Neural cell (in vitro differentiated cells): ENCODE data around the gene USP38. TPM values are rescaled to one million over a fixed set of nuclear protein-coding genes. Genes with fewer than 3 reads are reported as not detected.

Experiments used
- H2AFZ ChIP-seq: fragments of 200-600, 300-800 bp; sonication (generic), shearing (Covaris generic); 2 replicates; pipeline ENCODE4 v1.6.0; 2014; ENCODE audit warnings: low read depth, mild to moderate bottlenecking, antibody characterized with exemption, low read length, moderate library complexity
- H3F3A ChIP-seq: fragments of 200-600 bp; shearing (Covaris generic); 2 replicates; pipeline ENCODE4 v1.6.1; 2016; ENCODE audit warnings: mild to moderate bottlenecking, moderate library complexity, mixed read lengths, antibody characterized with exemption, low read length; ENCODE audit not compliant: insufficient read depth, poor library complexity, severe bottlenecking
- H3K27ac ChIP-seq: fragments of 200-600, 300-800 bp; sonication (generic), shearing (Covaris generic); 2 replicates; pipeline ENCODE4 v1.5.1; 2014; ENCODE audit warnings: mild to moderate bottlenecking, low read length, moderate library complexity
- H3K27me3 ChIP-seq: fragments of 300-800, 200-600 bp; sonication (generic), shearing (Covaris generic); 2 replicates; pipeline ENCODE4 v1.6.0; 2014; ENCODE audit warnings: mild to moderate bottlenecking, low read depth, low read length, moderate library complexity; ENCODE audit not compliant: insufficient read depth
- H3K36me3 ChIP-seq: fragments of 300-800, 200-600 bp; sonication (generic), shearing (Covaris generic); 2 replicates; pipeline ENCODE4 v1.5.1; 2014; ENCODE audit warnings: mild to moderate bottlenecking, antibody characterized with exemption, low read length, moderate library complexity; ENCODE audit not compliant: insufficient read depth
- H3K4me2 ChIP-seq: fragments of 300-800, 200-600 bp; sonication (generic), shearing (Covaris generic); 2 replicates; pipeline ENCODE4 v1.6.0; 2014; ENCODE audit warnings: mild to moderate bottlenecking, low read length
- H3K4me3 ChIP-seq: fragments of 300-800, 200-600 bp; sonication (generic), shearing (Covaris generic); 2 replicates; pipeline ENCODE4 v1.5.1; 2014; ENCODE audit warnings: mild to moderate bottlenecking, low read length, moderate library complexity
- H3K79me2 ChIP-seq: fragments of 200-600 bp; shearing (Covaris generic); replicated peaks from 2 replicates; pipeline ENCODE4 v1.6.0; 2014; ENCODE audit warnings: mild to moderate bottlenecking, low read length, moderate library complexity; ENCODE audit not compliant: insufficient read depth
- H3K9ac ChIP-seq: fragments of 300-800, 200-600 bp; sonication (generic), shearing (Covaris generic); 2 replicates; pipeline ENCODE4 v1.6.1; 2016; ENCODE audit warnings: mild to moderate bottlenecking, low read length, mixed read lengths
- H3K9me2 ChIP-seq: fragments of 200-600 bp; shearing (Covaris generic); 2 replicates; pipeline ENCODE4 v1.6.1; 2016; ENCODE audit warnings: mild to moderate bottlenecking, low read length, mixed read lengths; ENCODE audit not compliant: insufficient read depth
- H3K9me3 ChIP-seq: fragments of 200-600, 300-800 bp; sonication (generic), shearing (Covaris generic); 2 replicates; pipeline ENCODE4 v1.6.1; 2016; ENCODE audit warnings: mild to moderate bottlenecking, mixed run types, low read length, moderate library complexity, mixed read lengths
- H4K20me1 ChIP-seq: fragments of 200-600 bp; shearing (Covaris generic); 2 replicates; pipeline ENCODE4 v1.6.1; 2016; ENCODE audit warnings: mild to moderate bottlenecking, mixed run types; ENCODE audit not compliant: insufficient read depth
- EP300 ChIP-seq: fragments of 450-650 bp; conservative IDR thresholded peaks from 2 replicates; pipeline ENCODE4 v1.6.1; 2014; ENCODE audit warnings: antibody characterized with exemption, mild to moderate bottlenecking, moderate library complexity; ENCODE audit not compliant: poor library complexity, severe bottlenecking
- EZH2 ChIP-seq: fragments of 200-600, 300-800 bp; shearing (Covaris generic), sonication (generic); IDR thresholded peaks from 2 replicates; pipeline ENCODE4 v1.6.1; 2014; ENCODE audit warnings: antibody characterized with exemption, low read length, borderline replicate concordance, mild to moderate bottlenecking; ENCODE audit not compliant: insufficient read depth, poor library complexity, severe bottlenecking
- MXI1 ChIP-seq: fragments of 450-650 bp; conservative IDR thresholded peaks from 2 replicates; pipeline ENCODE4 v1.6.1; 2014; ENCODE audit warnings: antibody characterized with exemption, mild to moderate bottlenecking; ENCODE audit not compliant: poor library complexity, severe bottlenecking
- POLR2AphosphoS5 ChIP-seq: IDR thresholded peaks from 2 replicates; pipeline ENCODE4 v1.6.1; 2012
- RAD21 ChIP-seq: fragments of 450-650 bp; conservative IDR thresholded peaks from 2 replicates; pipeline ENCODE4 v1.6.1; 2014; ENCODE audit warnings: antibody characterized with exemption, mild to moderate bottlenecking, moderate library complexity
- REST ChIP-seq: IDR thresholded peaks from 2 replicates; pipeline ENCODE4 v1.6.1; 2012; ENCODE audit warnings: borderline replicate concordance
- SMC3 ChIP-seq: fragments of 450-650 bp; conservative IDR thresholded peaks from 2 replicates; pipeline ENCODE4 v1.6.1; 2014; ENCODE audit warnings: antibody characterized with exemption, mild to moderate bottlenecking, moderate library complexity; ENCODE audit not compliant: poor library complexity
- TAF1 ChIP-seq: IDR thresholded peaks from 2 replicates; pipeline ENCODE4 v1.6.1; 2012; ENCODE audit warnings: low read depth
- polyA plus RNA-seq: library from polyadenylated mRNA; depleted of rRNA; stranded (reverse); fragments of >200 nt; gene quantifications from 2 replicates; pipeline ENCODE4 v1.2.3, GENCODE V29; 2014
- TF ChIP-seq, protein P1 (sequence below): fragments of 450-650 bp; IDR thresholded peaks from 2 replicates; pipeline ENCODE4 v1.5.1; 2014; ENCODE audit warnings: antibody characterized with exemption, mild to moderate bottlenecking, moderate library complexity; ENCODE audit not compliant: poor library complexity, severe bottlenecking

USP38 gene
- polyA plus RNA-seq, 1 donor from 2014 or later, result 9.5 TPM

DNA sequence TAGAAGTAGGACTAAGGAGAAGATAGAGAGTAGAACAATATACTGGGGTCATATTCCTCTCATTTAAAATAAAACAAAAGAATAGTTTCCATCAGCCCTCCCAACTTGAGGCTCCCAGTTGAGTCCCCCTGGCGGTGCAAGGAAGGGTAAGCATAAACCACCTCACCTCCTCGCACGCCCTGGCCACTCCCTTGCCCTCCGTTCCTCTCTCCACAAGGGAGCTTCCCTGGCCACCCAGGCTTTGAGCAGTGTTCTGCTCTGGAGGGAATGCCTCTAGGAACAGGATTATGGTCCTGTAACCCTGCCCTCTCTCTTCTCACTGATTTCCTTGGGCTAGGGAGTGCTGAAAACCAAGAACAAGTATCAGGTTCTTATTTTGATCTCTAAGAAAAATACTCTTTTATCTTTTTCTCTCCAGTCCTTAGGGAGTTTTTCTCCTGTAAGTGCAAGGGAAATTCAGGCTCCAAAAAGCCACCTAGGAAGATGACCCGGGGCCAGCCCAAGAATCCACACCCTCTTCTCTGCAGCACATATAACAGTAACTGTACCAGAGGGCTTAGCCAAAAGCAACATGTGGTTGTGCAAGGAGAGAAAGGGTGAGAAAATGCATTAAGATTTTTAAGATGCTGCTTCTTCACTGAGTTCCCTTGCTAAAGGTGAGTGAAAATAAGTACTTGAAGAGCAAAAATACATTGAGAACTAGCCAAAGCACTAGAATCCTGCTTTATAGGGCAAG lies 69.9 kb downstream of the USP38 start:
- Histone ChIP-seq H3K4me3 (no peak overlapping the region), H3K9me3 (no peaks in the 10 kb centered on the region), H3K27me3 (no peaks in the 10 kb centered on the region), H3K27ac (no peak overlapping the region), H4K20me1 (no peaks in the 10 kb centered on the region), H2AFZ (no peak overlapping the region), H3K9ac (no peak overlapping the region), H3F3A (no peaks in the 10 kb centered on the region), H3K79me2 (no peaks in the 10 kb centered on the region), H3K36me3 (no peaks in the 10 kb centered on the region), H3K9me2 (no peaks in the 10 kb centered on the region), H3K4me2 (no peak overlapping the region)
- TF ChIP-seq EZH2 (no peak), MXI1 (no peak), RAD21 (no peak), REST (no peak), POLR2AphosphoS5 (no peak)

- Histone ChIP-seq H3K9me2 (no peaks in the 10 kb centered on the region), H3K36me3 (no peaks in the 10 kb centered on the region), H3K79me2 (no peaks in the 10 kb centered on the region), H3K9me3 (no peaks in the 10 kb centered on the region), H3K9ac (no peak overlapping the region), H3K4me2 (no peak overlapping the region), H4K20me1 (no peaks in the 10 kb centered on the region), H3K4me3 (no peak overlapping the region), H3F3A (no peaks in the 10 kb centered on the region), H3K27ac (no peak overlapping the region), H2AFZ (no peak overlapping the region), H3K27me3 (no peaks in the 10 kb centered on the region)
- TF ChIP-seq POLR2AphosphoS5 (no peak), EZH2 (no peak), TAF1 (no peak), MXI1 (no peak)
Observed at GRCh38 chr4:143256456-143256855, 71.7 kb downstream of the USP38 start.

DNA sequence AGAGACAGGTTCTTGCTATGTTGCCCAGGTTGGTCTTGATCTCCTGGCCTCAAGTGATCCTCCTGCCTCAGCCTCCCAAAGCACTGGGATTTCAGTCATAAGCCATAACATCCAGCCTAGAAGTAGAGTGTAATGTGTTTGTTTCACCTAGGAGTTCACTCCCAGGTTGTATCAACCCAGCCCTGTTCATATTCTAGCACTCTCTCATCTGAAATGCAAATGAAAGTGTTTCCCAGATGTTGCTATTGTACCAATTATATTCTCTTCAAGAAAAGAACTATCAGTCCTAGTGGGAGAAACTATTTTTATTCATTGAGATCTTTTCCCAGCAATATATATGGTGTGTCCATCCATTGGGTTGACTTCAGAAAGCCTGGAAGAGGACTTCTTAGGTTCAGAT lies 72.6 kb downstream of the USP38 start:
- Histone ChIP-seq H3K79me2 (no peaks in the 10 kb centered on the region), H3K36me3 (no peaks in the 10 kb centered on the region), H3F3A (no peaks in the 10 kb centered on the region), H3K4me3 (no peak overlapping the region), H3K27me3 (no peaks in the 10 kb centered on the region), H3K9ac (no peak overlapping the region), H2AFZ (no peak overlapping the region), H4K20me1 (no peaks in the 10 kb centered on the region), H3K9me2 (no peaks in the 10 kb centered on the region), H3K9me3 (no peaks in the 10 kb centered on the region), H3K27ac (no peak overlapping the region), H3K4me2 (no peak overlapping the region)
- TF ChIP-seq RAD21 (no peak), EZH2 (no peak), TAF1 (no peak), SMC3 (no peak), POLR2AphosphoS5 (no peak), MXI1 (no peak), REST (no peak), EP300 (no peak)
- TF ChIP-seq, protein P1, sequence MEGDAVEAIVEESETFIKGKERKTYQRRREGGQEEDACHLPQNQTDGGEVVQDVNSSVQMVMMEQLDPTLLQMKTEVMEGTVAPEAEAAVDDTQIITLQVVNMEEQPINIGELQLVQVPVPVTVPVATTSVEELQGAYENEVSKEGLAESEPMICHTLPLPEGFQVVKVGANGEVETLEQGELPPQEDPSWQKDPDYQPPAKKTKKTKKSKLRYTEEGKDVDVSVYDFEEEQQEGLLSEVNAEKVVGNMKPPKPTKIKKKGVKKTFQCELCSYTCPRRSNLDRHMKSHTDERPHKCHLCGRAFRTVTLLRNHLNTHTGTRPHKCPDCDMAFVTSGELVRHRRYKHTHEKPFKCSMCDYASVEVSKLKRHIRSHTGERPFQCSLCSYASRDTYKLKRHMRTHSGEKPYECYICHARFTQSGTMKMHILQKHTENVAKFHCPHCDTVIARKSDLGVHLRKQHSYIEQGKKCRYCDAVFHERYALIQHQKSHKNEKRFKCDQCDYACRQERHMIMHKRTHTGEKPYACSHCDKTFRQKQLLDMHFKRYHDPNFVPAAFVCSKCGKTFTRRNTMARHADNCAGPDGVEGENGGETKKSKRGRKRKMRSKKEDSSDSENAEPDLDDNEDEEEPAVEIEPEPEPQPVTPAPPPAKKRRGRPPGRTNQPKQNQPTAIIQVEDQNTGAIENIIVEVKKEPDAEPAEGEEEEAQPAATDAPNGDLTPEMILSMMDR, result no peak
